GM23338 (cell line): ENCODE data around the gene SPATA9.

Experiments
- CREB1 ChIP-seq: fragments of 250-450 bp; sonication (Bioruptor Pico); IDR thresholded peaks from 2 replicates; pipeline ENCODE4 v1.5.0; 2020; ENCODE audit warnings: low read depth, mild to moderate bottlenecking, moderate library complexity
- EZH2 ChIP-seq: fragments of 200-600 bp; sonication (generic); IDR thresholded peaks from one replicate; pipeline ENCODE4 v1.8.0; 2017; ENCODE audit warnings: antibody characterized with exemption, mild to moderate bottlenecking, low read depth; ENCODE audit not compliant: unreplicated experiment
- EZH2phosphoT487 ChIP-seq: fragments of 200-600 bp; sonication (generic); IDR thresholded peaks from one replicate; pipeline ENCODE4 v1.8.1; 2018; ENCODE audit warnings: antibody characterized with exemption; ENCODE audit not compliant: unreplicated experiment
- JUNB ChIP-seq: IDR thresholded peaks from one replicate; pipeline ENCODE4 v1.6.1; 2016; ENCODE audit warnings: antibody characterized with exemption; ENCODE audit not compliant: unreplicated experiment
- NANOG ChIP-seq: IDR thresholded peaks from 2 replicates; pipeline ENCODE4 v1.6.1; 2016; ENCODE audit warnings: antibody characterized with exemption, borderline replicate concordance
- POLR2AphosphoS5 ChIP-seq: IDR thresholded peaks from 2 replicates; pipeline ENCODE4 v1.6.1; 2016; ENCODE audit warnings: antibody characterized with exemption, low read depth
- TF ChIP-seq, protein P1 (sequence below), 2 experiments: fragments of 200-600 bp in 1 of 2; sonication (generic) in 1 of 2; conservative IDR thresholded peaks; 2 replicates each; pipeline versions ENCODE4 v1.5.1 to v1.6.1; 2016 to 2017; ENCODE audit warnings: antibody characterized with exemption in 2 of 2, low read depth in 2 of 2, mild to moderate bottlenecking in 2 of 2, moderate library complexity in 1 of 2
- TF ChIP-seq, protein P2 (sequence below): IDR thresholded peaks from one replicate; pipeline ENCODE4 v1.6.1; 2018; ENCODE audit warnings: antibody characterized with exemption; ENCODE audit not compliant: unreplicated experiment

DNA sequence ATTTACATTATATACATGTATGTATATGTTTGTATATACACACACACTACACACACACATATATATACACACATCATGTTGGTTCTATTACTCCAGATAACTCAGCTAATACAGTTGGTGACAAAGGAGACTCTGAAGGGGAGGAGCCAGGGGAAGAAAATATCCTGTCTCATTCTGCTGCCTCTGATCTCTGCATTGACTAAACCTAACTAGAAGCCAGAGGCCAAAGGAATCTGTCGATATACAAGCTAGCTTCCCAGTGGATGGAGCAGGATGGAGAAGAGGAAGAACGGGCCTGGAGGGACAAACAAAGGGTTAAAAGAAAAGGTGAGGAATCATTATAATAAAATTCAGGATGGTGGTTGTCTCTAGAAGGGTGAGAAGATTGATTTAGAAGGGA, 34.6 kb upstream of the SPATA9 start:
- TF ChIP-seq, protein P1, sequence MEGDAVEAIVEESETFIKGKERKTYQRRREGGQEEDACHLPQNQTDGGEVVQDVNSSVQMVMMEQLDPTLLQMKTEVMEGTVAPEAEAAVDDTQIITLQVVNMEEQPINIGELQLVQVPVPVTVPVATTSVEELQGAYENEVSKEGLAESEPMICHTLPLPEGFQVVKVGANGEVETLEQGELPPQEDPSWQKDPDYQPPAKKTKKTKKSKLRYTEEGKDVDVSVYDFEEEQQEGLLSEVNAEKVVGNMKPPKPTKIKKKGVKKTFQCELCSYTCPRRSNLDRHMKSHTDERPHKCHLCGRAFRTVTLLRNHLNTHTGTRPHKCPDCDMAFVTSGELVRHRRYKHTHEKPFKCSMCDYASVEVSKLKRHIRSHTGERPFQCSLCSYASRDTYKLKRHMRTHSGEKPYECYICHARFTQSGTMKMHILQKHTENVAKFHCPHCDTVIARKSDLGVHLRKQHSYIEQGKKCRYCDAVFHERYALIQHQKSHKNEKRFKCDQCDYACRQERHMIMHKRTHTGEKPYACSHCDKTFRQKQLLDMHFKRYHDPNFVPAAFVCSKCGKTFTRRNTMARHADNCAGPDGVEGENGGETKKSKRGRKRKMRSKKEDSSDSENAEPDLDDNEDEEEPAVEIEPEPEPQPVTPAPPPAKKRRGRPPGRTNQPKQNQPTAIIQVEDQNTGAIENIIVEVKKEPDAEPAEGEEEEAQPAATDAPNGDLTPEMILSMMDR (conservative IDR thresholded peaks at IDR 0.05; ENCODE audit: low read depth in 2 of 2) = no peak
- TF ChIP-seq POLR2AphosphoS5 (no peak), EZH2 (no peak), CREB1 (CRISPR knock-in tag) (no peak), NANOG (no peak), JUNB (no peak), EZH2phosphoT487 (no peak)
- TF ChIP-seq, protein P2, sequence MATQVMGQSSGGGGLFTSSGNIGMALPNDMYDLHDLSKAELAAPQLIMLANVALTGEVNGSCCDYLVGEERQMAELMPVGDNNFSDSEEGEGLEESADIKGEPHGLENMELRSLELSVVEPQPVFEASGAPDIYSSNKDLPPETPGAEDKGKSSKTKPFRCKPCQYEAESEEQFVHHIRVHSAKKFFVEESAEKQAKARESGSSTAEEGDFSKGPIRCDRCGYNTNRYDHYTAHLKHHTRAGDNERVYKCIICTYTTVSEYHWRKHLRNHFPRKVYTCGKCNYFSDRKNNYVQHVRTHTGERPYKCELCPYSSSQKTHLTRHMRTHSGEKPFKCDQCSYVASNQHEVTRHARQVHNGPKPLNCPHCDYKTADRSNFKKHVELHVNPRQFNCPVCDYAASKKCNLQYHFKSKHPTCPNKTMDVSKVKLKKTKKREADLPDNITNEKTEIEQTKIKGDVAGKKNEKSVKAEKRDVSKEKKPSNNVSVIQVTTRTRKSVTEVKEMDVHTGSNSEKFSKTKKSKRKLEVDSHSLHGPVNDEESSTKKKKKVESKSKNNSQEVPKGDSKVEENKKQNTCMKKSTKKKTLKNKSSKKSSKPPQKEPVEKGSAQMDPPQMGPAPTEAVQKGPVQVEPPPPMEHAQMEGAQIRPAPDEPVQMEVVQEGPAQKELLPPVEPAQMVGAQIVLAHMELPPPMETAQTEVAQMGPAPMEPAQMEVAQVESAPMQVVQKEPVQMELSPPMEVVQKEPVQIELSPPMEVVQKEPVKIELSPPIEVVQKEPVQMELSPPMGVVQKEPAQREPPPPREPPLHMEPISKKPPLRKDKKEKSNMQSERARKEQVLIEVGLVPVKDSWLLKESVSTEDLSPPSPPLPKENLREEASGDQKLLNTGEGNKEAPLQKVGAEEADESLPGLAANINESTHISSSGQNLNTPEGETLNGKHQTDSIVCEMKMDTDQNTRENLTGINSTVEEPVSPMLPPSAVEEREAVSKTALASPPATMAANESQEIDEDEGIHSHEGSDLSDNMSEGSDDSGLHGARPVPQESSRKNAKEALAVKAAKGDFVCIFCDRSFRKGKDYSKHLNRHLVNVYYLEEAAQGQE = no peak
